Liver (tissue), 9 donors: ENCODE data around the gene BTBD17. TPM values are rescaled to one million over a fixed set of nuclear protein-coding genes. Genes with fewer than 3 reads are reported as not detected.

Experiments
- DNase-seq: peaks from one replicate; pipeline ENCODE4 v3.0.0-alpha.2; 2017; ENCODE audit warnings: low spot score
- H3K27ac ChIP-seq, 2 donors: one replicate each; pipeline ENCODE4 v1.7.0; 2013; ENCODE audit warnings: inconsistent platforms in 2 of 2, low read length in 2 of 2, control low read depth in 1 of 2, low read depth in 1 of 2, mild to moderate bottlenecking in 1 of 2
- H3K27me3 ChIP-seq, 4 donors: one replicate each; pipeline versions ENCODE4 v1.6.1 to v1.7.0; 2013; ENCODE audit warnings: low read length in 3 of 4, inconsistent platforms in 1 of 4, mild to moderate bottlenecking in 1 of 4, moderate library complexity in 1 of 4; ENCODE audit not compliant: control insufficient read depth in 4 of 4, insufficient read depth in 4 of 4
- H3K36me3 ChIP-seq, 4 donors: one replicate each; pipeline versions ENCODE4 v1.6.1 to v1.7.0; 2013; ENCODE audit warnings: low read length in 3 of 4, mild to moderate bottlenecking in 3 of 4, low read depth in 1 of 4, moderate library complexity in 1 of 4; ENCODE audit not compliant: control insufficient read depth in 4 of 4, insufficient read depth in 3 of 4
- H3K4me1 ChIP-seq, 4 donors: one replicate each; pipeline versions ENCODE4 v1.6.1 to v1.7.0; 2013; ENCODE audit warnings: low read length in 3 of 4, mild to moderate bottlenecking in 3 of 4, moderate library complexity in 1 of 4; ENCODE audit not compliant: control insufficient read depth in 4 of 4, insufficient read depth in 4 of 4
- H3K4me3 ChIP-seq, 3 donors: one replicate each; pipeline versions ENCODE4 v1.6.1 to v1.7.0; 2013; ENCODE audit warnings: low read length in 3 of 3, control low read depth in 1 of 3, low read depth in 1 of 3, mild to moderate bottlenecking in 1 of 3
- H3K9ac ChIP-seq, 2 donors: one replicate each; pipeline ENCODE4 v1.7.0; 2013; ENCODE audit warnings: low read length in 2 of 2, mild to moderate bottlenecking in 2 of 2, moderate library complexity in 2 of 2, control low read depth in 1 of 2, low read depth in 1 of 2
- H3K9me3 ChIP-seq, 4 donors: one replicate each; pipeline versions ENCODE4 v1.6.1 to v1.7.0; 2013; ENCODE audit warnings: low read length in 3 of 4; ENCODE audit not compliant: control insufficient read depth in 4 of 4
- ATF3 ChIP-seq: IDR thresholded peaks from 2 replicates; pipeline ENCODE4 v1.6.1; 2016; ENCODE audit warnings: antibody characterized with exemption
- EGR1 ChIP-seq, 2 donors: IDR thresholded peaks; 2 replicates each; pipeline ENCODE4 v1.6.1; 2016 to 2018; ENCODE audit warnings: antibody characterized with exemption in 2 of 2, low read depth in 2 of 2
- FOXA1 ChIP-seq: IDR thresholded peaks from 2 replicates; pipeline ENCODE4 v1.6.1; 2016; ENCODE audit warnings: antibody characterized with exemption
- GABPA ChIP-seq, 2 donors: IDR thresholded peaks in 1 of 2; conservative IDR thresholded peaks in 1 of 2; 2 replicates each; pipeline ENCODE4 v1.6.1; 2016; ENCODE audit warnings: antibody characterized with exemption in 2 of 2, mild to moderate bottlenecking in 1 of 2, moderate library complexity in 1 of 2
- HNF4A ChIP-seq, 2 donors: conservative IDR thresholded peaks; 2 replicates each; pipeline ENCODE4 v1.6.1; 2016; ENCODE audit warnings: antibody characterized with exemption in 2 of 2, mild to moderate bottlenecking in 2 of 2
- HNF4G ChIP-seq: IDR thresholded peaks from 2 replicates; pipeline ENCODE4 v1.6.1; 2016; ENCODE audit warnings: antibody characterized with exemption
- JUND ChIP-seq, 2 donors: IDR thresholded peaks; 2 replicates each; pipeline ENCODE4 v1.6.1; 2016; ENCODE audit warnings: antibody characterized with exemption in 2 of 2
- MAX ChIP-seq: IDR thresholded peaks from 2 replicates; pipeline ENCODE4 v1.6.1; 2016; ENCODE audit warnings: antibody characterized with exemption
- NR2F2 ChIP-seq: IDR thresholded peaks from 2 replicates; pipeline ENCODE4 v1.6.1; 2016; ENCODE audit warnings: antibody characterized with exemption
- RAD21 ChIP-seq, 2 donors: IDR thresholded peaks; 2 replicates each; pipeline ENCODE4 v1.6.1; 2016; ENCODE audit warnings: antibody characterized with exemption in 2 of 2, mild to moderate bottlenecking in 2 of 2
- RXRA ChIP-seq, 2 donors: IDR thresholded peaks; 2 replicates each; pipeline ENCODE4 v1.6.1; 2017 to 2018; ENCODE audit warnings: antibody characterized with exemption in 2 of 2, mild to moderate bottlenecking in 1 of 2
- YY1 ChIP-seq: IDR thresholded peaks from 2 replicates; pipeline ENCODE4 v1.6.1; 2016; ENCODE audit warnings: antibody characterized with exemption, mild to moderate bottlenecking
- WGBS: extraction: QIAGEN DNeasy Blood & Tissue Kit; methylation state at CpG from one replicate; pipeline ENCODE4 v1.1.7; 2013; 5-methylcytosine and 5-hydroxymethylcytosine counted together
- polyA plus RNA-seq, 2 donors: library from polyadenylated mRNA; stranded (reverse) in 1 of 2; unstranded in 1 of 2; fragments of 200-250 nt in 1 of 2; fragments of >200 nt in 1 of 2; fragmentation: Nextera tagmentation in 1 of 2; extraction: Ambion mirVana in 1 of 2; gene quantifications; one replicate each; pipeline versions ENCODE4 v1.2.1 to v1.2.3, GENCODE V29; 2013 to 2015
- total RNA-seq, 2 donors: library from RNA; depleted of rRNA; stranded (reverse); fragments of >200 nt; gene quantifications; one replicate each; pipeline ENCODE4 v1.2.3, GENCODE V29; 2014
- TF ChIP-seq, protein P1 (sequence below): IDR thresholded peaks from 2 replicates; pipeline ENCODE4 v1.6.1; 2016; ENCODE audit warnings: antibody characterized with exemption
- TF ChIP-seq, protein P2 (sequence below): IDR thresholded peaks from 2 replicates; pipeline ENCODE4 v1.6.1; 2016; ENCODE audit warnings: antibody characterized with exemption, mild to moderate bottlenecking
- TF ChIP-seq, protein P3 (sequence below): fragments of 150-350 bp; IDR thresholded peaks from 2 replicates; pipeline ENCODE4 v1.5.1; 2017; ENCODE audit warnings: improper control_type of control experiment, low read depth, low read length; ENCODE audit not compliant: missing input control
- donor health status: healthy.
- donor health status: healthy.
- donor health status: healthy.
- donor health status: healthy.
- donor health status: healthy.

The BTBD17 gene
- total and polyA plus RNA-seq, 4 donors, result not detected

DNA sequence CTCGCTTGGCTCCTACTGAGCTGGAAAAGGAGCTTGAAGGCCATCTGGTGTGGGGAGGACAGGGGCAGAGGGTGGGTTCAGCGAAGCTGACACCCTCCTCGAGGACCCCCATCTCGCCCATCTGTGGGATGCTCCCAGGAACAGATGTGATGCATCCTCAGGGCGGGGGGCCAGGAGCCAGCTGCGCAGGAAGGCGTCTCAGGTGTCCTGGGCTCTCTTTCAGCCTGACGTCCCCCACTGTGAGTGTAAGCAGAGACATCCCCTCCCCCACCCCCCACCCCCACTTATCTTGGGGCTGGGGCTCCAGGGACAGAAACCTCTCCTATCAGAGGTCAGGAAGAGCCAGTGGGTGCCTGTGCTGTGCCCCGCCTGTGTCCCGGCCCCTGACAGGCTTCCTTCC lies 19.4 kb downstream of the BTBD17 start:
- Histone ChIP-seq H3K27ac (no peak overlapping the region), H3K9ac (no peak overlapping the region), H3K36me3 (no peaks in the 10 kb centered on the region), H3K9me3 (no peaks in the 10 kb centered on the region), H3K27me3 (peaks cover 0 to 6% (median 0%) of the 10 kb centered on the region in 4 donors), H3K4me3 (no peak overlapping the region), H3K4me1 (peaks cover 0 to 2% (median 0%) of the 10 kb centered on the region in 4 donors)
- DNase-seq, result no peak
- TF ChIP-seq MAX (no peak), YY1 (no peak), NR2F2 (no peak), GABPA (IDR thresholded peaks at IDR 0.05 in 1 of 2, conservative IDR thresholded peaks at IDR 0.05 in 1 of 2) (no peak), EGR1 (IDR thresholded peaks at IDR 0.05; ENCODE audit: low read depth in 2 of 2) (no peak), HNF4A (conservative IDR thresholded peaks at IDR 0.05) (no peak), JUND (IDR thresholded peaks at IDR 0.05) (no peak), RAD21 (IDR thresholded peaks at IDR 0.05) (no peak), HNF4G (no peak)
- TF ChIP-seq, protein P1, sequence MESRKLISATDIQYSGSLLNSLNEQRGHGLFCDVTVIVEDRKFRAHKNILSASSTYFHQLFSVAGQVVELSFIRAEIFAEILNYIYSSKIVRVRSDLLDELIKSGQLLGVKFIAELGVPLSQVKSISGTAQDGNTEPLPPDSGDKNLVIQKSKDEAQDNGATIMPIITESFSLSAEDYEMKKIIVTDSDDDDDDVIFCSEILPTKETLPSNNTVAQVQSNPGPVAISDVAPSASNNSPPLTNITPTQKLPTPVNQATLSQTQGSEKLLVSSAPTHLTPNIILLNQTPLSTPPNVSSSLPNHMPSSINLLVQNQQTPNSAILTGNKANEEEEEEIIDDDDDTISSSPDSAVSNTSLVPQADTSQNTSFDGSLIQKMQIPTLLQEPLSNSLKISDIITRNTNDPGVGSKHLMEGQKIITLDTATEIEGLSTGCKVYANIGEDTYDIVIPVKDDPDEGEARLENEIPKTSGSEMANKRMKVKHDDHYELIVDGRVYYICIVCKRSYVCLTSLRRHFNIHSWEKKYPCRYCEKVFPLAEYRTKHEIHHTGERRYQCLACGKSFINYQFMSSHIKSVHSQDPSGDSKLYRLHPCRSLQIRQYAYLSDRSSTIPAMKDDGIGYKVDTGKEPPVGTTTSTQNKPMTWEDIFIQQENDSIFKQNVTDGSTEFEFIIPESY, result no peak
- TF ChIP-seq, protein P2, sequence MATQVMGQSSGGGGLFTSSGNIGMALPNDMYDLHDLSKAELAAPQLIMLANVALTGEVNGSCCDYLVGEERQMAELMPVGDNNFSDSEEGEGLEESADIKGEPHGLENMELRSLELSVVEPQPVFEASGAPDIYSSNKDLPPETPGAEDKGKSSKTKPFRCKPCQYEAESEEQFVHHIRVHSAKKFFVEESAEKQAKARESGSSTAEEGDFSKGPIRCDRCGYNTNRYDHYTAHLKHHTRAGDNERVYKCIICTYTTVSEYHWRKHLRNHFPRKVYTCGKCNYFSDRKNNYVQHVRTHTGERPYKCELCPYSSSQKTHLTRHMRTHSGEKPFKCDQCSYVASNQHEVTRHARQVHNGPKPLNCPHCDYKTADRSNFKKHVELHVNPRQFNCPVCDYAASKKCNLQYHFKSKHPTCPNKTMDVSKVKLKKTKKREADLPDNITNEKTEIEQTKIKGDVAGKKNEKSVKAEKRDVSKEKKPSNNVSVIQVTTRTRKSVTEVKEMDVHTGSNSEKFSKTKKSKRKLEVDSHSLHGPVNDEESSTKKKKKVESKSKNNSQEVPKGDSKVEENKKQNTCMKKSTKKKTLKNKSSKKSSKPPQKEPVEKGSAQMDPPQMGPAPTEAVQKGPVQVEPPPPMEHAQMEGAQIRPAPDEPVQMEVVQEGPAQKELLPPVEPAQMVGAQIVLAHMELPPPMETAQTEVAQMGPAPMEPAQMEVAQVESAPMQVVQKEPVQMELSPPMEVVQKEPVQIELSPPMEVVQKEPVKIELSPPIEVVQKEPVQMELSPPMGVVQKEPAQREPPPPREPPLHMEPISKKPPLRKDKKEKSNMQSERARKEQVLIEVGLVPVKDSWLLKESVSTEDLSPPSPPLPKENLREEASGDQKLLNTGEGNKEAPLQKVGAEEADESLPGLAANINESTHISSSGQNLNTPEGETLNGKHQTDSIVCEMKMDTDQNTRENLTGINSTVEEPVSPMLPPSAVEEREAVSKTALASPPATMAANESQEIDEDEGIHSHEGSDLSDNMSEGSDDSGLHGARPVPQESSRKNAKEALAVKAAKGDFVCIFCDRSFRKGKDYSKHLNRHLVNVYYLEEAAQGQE, result no peak
- TF ChIP-seq, protein P3, sequence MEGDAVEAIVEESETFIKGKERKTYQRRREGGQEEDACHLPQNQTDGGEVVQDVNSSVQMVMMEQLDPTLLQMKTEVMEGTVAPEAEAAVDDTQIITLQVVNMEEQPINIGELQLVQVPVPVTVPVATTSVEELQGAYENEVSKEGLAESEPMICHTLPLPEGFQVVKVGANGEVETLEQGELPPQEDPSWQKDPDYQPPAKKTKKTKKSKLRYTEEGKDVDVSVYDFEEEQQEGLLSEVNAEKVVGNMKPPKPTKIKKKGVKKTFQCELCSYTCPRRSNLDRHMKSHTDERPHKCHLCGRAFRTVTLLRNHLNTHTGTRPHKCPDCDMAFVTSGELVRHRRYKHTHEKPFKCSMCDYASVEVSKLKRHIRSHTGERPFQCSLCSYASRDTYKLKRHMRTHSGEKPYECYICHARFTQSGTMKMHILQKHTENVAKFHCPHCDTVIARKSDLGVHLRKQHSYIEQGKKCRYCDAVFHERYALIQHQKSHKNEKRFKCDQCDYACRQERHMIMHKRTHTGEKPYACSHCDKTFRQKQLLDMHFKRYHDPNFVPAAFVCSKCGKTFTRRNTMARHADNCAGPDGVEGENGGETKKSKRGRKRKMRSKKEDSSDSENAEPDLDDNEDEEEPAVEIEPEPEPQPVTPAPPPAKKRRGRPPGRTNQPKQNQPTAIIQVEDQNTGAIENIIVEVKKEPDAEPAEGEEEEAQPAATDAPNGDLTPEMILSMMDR, result no peak
- WGBS, result 72% methylated on average over 10 of the region's 10 CpGs

- WGBS, result 66% methylated on average over 13 of the region's 13 CpGs
- TF ChIP-seq RXRA (IDR thresholded peaks at IDR 0.05) (no peak), JUND (IDR thresholded peaks at IDR 0.05) (no peak), FOXA1 (no peak), ATF3 (no peak)
- TF ChIP-seq, protein P1, result no peak
- Histone ChIP-seq H3K4me3 (no peak overlapping the region), H3K9me3 (no peaks in the 10 kb centered on the region), H3K27me3 (peaks cover 0 to 6% (median 0%) of the 10 kb centered on the region in 4 donors), H3K9ac (no peak overlapping the region), H3K4me1 (peaks cover 0 to 2% (median 0%) of the 10 kb centered on the region in 4 donors), H3K27ac (no peak overlapping the region), H3K36me3 (no peaks in the 10 kb centered on the region)
- DNase-seq, result no peak
Measured at GRCh38 chr17:74340470-74341023, 21.1 kb downstream of the BTBD17 start.
